ENCODE data around the gene CRAMP1. TPM values are rescaled to one million over a fixed set of nuclear protein-coding genes. Genes with fewer than 3 reads are reported as not detected.

CRAMP1 gene
- total RNA-seq, 1 experiment from 2014 or later, result 22.9 TPM

DNA sequence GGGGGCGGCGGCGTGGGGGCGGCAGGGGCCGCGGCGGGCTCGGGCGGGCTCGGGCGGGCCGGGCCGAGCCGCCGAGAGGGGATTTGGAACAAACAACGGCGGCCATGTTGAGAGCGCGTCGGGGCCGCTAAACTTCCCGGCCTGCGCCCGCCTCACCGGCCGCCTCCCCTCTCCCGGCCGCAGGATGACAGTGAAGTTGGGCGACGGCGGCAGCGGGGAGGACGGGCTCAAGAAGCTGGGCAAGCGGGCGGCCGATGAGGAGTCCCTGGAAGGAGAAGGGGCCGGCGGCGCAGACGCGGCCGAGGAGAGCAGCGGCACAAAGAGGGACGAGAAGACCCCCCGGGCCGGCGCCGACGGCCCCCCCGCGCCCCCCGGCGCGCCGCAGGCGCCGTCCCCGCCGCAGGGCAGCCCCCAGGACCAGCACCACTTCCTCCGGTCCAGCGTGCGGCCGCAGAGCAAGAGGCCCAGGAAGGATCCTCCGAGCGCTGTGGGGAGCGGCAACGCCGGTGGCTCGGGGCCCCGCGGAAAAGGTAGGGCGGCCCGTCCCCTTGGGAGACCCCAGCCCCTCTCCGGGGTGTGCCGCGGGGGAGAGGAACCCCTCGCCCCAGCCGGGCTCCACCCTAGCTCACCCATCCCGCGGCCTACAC is 2.4 kb downstream of the CRAMP1 start:
- ChIA-PET RAD21 (ENCODE audit: low non-redundant PET in 1 of 2, low total read pairs in 2 of 2, uncharacterized antibody in 2 of 2, unreplicated experiment in 2 of 2) (no interaction called here), POLR2A (no interaction called here), CTCF (no interaction called here)
- Histone ChIP-seq H3K9ac (ENCODE audit: low read length) (peak overlapping the region; percentile 68), H3K79me2 (ENCODE audit: insufficient read depth, low read length) (peaks cover 59% of the 10 kb centered on the region), H2AFZ (ENCODE audit: low read depth, low read length, poor library complexity, severe bottlenecking) (no peak overlapping the region), H3K27ac (ENCODE audit: low read depth, low read length) (peak overlapping the region; percentile 45; the same call in 1 of the 2 replicates), H3K27me3 (ENCODE audit: insufficient read depth, low read length) (no peaks in the 10 kb centered on the region), H3K4me2 (ENCODE audit: low read length) (peak overlapping the region; percentile 71), H3K9me2 (ENCODE audit: insufficient read depth) (no peaks in the 10 kb centered on the region), H3K4me3 (replicated peaks in 1 of 2; ENCODE audit: low read depth in 1 of 2, low read length in 2 of 2) (peak overlapping the region; percentile 58 to 94), H3K9me3 (ENCODE audit: control insufficient read depth in 1 of 2, insufficient read depth in 1 of 2, low read depth in 1 of 2, low read length in 2 of 2) (no peaks in the 10 kb centered on the region), H3K36me3 (ENCODE audit: control insufficient read depth in 1 of 2, insufficient read depth in 2 of 2, low read length in 2 of 2) (peaks cover 6 to 17% of the 10 kb centered on the region in 2 experiments; a peak in 3 of 4 replicates), H4K20me1 (ENCODE audit: insufficient read depth) (no peaks in the 10 kb centered on the region), H3K4me1 (ENCODE audit: control insufficient read depth in 1 of 2, insufficient read depth in 2 of 2, low read length in 2 of 2) (peaks cover 4 to 31% of the 10 kb centered on the region in 2 experiments)
- no peak for ATAC-seq
- BruUV-seq (replicated peaks), result no TSS peak
- TF ChIP-seq YY1 (IDR thresholded peaks at IDR 0.05; ENCODE audit: extremely low read depth, insufficient replicate concordance, low read depth, low read length), result peak; percentile 62
- peak; percentile 51 for TF ChIP-seq ZFX (IDR thresholded peaks at IDR 0.05)
- TF ChIP-seq FOSL1 (IDR thresholded peaks at IDR 0.05; ENCODE audit: low read depth), result no peak
- DNase-seq (ENCODE audit: low read depth, low spot score), result no peak
- intact Hi-C loops (cut with micrococcal nuclease), result loop anchor here (5.0 kb wide), 1 partner anchor 197 kb away; no protein-coding TSS in a partner anchor

DNA sequence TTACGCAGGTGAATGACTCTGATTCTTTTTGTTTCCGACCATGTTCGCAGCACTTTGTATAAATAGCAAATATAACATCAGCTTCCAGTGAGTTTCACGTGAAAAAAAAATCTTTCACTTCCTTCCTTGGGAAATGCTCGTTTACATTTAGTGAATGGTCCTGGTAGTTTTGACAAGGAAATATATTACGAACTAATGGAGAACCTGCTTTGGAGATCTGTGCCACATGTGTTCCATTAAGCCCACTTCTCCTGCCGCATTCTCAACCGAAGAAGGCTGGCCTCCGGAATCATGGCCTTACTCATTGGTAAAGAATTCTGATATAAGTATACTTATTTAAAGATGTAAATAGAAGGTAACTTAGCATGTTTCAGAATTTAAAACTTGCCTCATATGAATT is 3.6 kb downstream of the CRAMP1 start:
- ChIA-PET RAD21 (ENCODE audit: low non-redundant PET in 1 of 2, low total read pairs in 2 of 2, uncharacterized antibody in 2 of 2, unreplicated experiment in 2 of 2) (no interaction called here), CTCF (no interaction called here), POLR2A (no interaction called here)
- Histone ChIP-seq H3K9me3 (ENCODE audit: control insufficient read depth in 1 of 2, insufficient read depth in 1 of 2, low read depth in 1 of 2, low read length in 2 of 2) (no peaks in the 10 kb centered on the region), H3K4me1 (ENCODE audit: control insufficient read depth in 1 of 2, insufficient read depth in 2 of 2, low read length in 2 of 2) (peaks cover 4 to 24% of the 10 kb centered on the region in 2 experiments), H3K9ac (ENCODE audit: low read length) (no peak overlapping the region), H4K20me1 (ENCODE audit: insufficient read depth) (no peaks in the 10 kb centered on the region), H3K27ac (ENCODE audit: low read depth, low read length) (no peak overlapping the region), H3K36me3 (ENCODE audit: control insufficient read depth in 1 of 2, insufficient read depth in 2 of 2, low read length in 2 of 2) (peaks cover 6 to 26% of the 10 kb centered on the region in 2 experiments; a peak in 3 of 4 replicates), H3K4me3 (replicated peaks in 1 of 2; ENCODE audit: low read depth in 1 of 2, low read length in 2 of 2) (no peak overlapping the region), H3K9me2 (ENCODE audit: insufficient read depth) (no peaks in the 10 kb centered on the region), H3K27me3 (ENCODE audit: insufficient read depth, low read length) (no peaks in the 10 kb centered on the region), H3K79me2 (ENCODE audit: insufficient read depth, low read length) (peaks cover 71% of the 10 kb centered on the region), H3K4me2 (ENCODE audit: low read length) (no peak overlapping the region; the same call in 1 of the 2 replicates), H2AFZ (ENCODE audit: low read depth, low read length, poor library complexity, severe bottlenecking) (no peak overlapping the region)
- no TSS peak for BruUV-seq (replicated peaks)
- intact Hi-C loops (cut with micrococcal nuclease), result no loop called here
- ATAC-seq (no peak), DNase-seq (ENCODE audit: low read depth, low spot score) (no peak)
- TF ChIP-seq SP1 (IDR thresholded peaks at IDR 0.05; ENCODE audit: low read depth) (no peak), FOSL1 (IDR thresholded peaks at IDR 0.05; ENCODE audit: low read depth) (no peak), EZH2 (IDR thresholded peaks at IDR 0.05) (no peak), POLR2AphosphoS5 (IDR thresholded peaks at IDR 0.05; ENCODE audit: low read depth, low read length) (no peak), EZH2phosphoT487 (IDR thresholded peaks at IDR 0.05; ENCODE audit: borderline replicate concordance) (no peak), RAD21 (IDR thresholded peaks at IDR 0.05; ENCODE audit: low read depth) (no peak), SIN3A (IDR thresholded peaks at IDR 0.05; ENCODE audit: low read depth) (no peak), ELF1 (IDR thresholded peaks at IDR 0.05; ENCODE audit: borderline replicate concordance, low read depth) (no peak), SRF (IDR thresholded peaks at IDR 0.05; ENCODE audit: low read depth) (no peak), CEBPB (IDR thresholded peaks at IDR 0.05; ENCODE audit: low read depth) (no peak), ZFX (IDR thresholded peaks at IDR 0.05) (no peak), EGR1 (IDR thresholded peaks at IDR 0.05; ENCODE audit: low read depth) (no peak)
- TF ChIP-seq, protein P1, sequence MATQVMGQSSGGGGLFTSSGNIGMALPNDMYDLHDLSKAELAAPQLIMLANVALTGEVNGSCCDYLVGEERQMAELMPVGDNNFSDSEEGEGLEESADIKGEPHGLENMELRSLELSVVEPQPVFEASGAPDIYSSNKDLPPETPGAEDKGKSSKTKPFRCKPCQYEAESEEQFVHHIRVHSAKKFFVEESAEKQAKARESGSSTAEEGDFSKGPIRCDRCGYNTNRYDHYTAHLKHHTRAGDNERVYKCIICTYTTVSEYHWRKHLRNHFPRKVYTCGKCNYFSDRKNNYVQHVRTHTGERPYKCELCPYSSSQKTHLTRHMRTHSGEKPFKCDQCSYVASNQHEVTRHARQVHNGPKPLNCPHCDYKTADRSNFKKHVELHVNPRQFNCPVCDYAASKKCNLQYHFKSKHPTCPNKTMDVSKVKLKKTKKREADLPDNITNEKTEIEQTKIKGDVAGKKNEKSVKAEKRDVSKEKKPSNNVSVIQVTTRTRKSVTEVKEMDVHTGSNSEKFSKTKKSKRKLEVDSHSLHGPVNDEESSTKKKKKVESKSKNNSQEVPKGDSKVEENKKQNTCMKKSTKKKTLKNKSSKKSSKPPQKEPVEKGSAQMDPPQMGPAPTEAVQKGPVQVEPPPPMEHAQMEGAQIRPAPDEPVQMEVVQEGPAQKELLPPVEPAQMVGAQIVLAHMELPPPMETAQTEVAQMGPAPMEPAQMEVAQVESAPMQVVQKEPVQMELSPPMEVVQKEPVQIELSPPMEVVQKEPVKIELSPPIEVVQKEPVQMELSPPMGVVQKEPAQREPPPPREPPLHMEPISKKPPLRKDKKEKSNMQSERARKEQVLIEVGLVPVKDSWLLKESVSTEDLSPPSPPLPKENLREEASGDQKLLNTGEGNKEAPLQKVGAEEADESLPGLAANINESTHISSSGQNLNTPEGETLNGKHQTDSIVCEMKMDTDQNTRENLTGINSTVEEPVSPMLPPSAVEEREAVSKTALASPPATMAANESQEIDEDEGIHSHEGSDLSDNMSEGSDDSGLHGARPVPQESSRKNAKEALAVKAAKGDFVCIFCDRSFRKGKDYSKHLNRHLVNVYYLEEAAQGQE (IDR thresholded peaks at IDR 0.05; ENCODE audit: low read depth), result no peak
- TF ChIP-seq, protein P2, sequence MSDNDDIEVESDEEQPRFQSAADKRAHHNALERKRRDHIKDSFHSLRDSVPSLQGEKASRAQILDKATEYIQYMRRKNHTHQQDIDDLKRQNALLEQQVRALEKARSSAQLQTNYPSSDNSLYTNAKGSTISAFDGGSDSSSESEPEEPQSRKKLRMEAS (IDR thresholded peaks at IDR 0.05), result no peak
- TF ChIP-seq, protein P3, sequence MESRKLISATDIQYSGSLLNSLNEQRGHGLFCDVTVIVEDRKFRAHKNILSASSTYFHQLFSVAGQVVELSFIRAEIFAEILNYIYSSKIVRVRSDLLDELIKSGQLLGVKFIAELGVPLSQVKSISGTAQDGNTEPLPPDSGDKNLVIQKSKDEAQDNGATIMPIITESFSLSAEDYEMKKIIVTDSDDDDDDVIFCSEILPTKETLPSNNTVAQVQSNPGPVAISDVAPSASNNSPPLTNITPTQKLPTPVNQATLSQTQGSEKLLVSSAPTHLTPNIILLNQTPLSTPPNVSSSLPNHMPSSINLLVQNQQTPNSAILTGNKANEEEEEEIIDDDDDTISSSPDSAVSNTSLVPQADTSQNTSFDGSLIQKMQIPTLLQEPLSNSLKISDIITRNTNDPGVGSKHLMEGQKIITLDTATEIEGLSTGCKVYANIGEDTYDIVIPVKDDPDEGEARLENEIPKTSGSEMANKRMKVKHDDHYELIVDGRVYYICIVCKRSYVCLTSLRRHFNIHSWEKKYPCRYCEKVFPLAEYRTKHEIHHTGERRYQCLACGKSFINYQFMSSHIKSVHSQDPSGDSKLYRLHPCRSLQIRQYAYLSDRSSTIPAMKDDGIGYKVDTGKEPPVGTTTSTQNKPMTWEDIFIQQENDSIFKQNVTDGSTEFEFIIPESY (IDR thresholded peaks at IDR 0.05; ENCODE audit: extremely low read depth, insufficient replicate concordance, low read length), result no peak
